ENCODE results near the gene GABBR2.
"Not testable (repeated sequence)": the region's sequence is repeated elsewhere in the genome, so short reads cannot be mapped to it uniquely, and the experiment has no call there.

GABBR2 gene

DNA sequence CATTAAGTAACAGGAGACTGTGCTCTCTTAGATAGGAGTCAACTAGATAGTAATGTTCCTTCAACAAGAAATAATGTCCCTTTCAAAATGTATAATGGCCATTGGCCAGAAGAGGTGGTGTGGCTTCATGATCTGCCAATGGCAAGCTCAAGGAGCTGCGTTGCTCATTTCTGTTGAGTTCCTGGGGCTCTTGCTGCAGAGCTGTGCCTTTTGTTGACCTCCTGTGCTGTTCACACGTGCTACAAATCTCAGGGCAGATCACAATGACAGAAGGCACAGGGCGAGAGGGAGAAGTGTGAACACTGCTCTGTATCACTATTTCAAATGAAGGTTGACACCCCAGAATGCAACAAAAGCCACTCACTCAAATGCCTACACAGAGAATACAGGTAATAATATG, 437.3 kb downstream of the GABBR2 start:
- no peak for DNase-seq (ENCODE audit: low read depth in 1 of 2, low spot score in 1 of 2)

- not testable (repeated sequence) for DNase-seq (ENCODE audit: low read depth in 1 of 2, low spot score in 1 of 2)
These were observed 438.5 kb downstream of the GABBR2 start for GRCh38 chr9:98270284-98270683.

DNA sequence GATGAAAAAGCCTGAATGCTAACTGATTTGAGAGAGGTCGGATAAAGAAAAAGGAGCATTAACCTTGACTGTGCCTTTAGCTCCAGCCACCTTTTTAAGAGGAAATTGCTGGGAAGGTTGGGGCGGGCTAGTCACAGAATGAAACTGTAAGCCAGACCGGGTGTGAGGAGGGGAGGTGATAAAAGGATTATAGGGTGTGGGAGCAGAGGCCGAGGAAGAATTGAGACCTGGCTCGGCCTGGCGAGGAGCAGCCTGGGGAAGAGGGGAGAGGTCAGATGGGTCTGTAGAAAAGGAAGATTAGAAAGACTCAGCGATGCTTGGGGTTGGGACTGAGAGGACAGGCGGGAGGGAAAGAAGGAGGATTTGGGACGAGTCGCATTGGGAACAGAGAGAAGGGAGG, 439.1 kb downstream of the GABBR2 start:
- DNase-seq (ENCODE audit: low read depth in 1 of 2, low spot score in 1 of 2) = not testable (repeated sequence)

- not testable (repeated sequence) for DNase-seq (ENCODE audit: low read depth in 1 of 2, low spot score in 1 of 2)
These were observed 441.2 kb downstream of the GABBR2 start for GRCh38 chr9:98267556-98267955.

GRCh38 chr9:98264516-98264915, 444.2 kb downstream of the GABBR2 start:
- no peak for DNase-seq (ENCODE audit: low read depth in 1 of 2, low spot score in 1 of 2)

DNA sequence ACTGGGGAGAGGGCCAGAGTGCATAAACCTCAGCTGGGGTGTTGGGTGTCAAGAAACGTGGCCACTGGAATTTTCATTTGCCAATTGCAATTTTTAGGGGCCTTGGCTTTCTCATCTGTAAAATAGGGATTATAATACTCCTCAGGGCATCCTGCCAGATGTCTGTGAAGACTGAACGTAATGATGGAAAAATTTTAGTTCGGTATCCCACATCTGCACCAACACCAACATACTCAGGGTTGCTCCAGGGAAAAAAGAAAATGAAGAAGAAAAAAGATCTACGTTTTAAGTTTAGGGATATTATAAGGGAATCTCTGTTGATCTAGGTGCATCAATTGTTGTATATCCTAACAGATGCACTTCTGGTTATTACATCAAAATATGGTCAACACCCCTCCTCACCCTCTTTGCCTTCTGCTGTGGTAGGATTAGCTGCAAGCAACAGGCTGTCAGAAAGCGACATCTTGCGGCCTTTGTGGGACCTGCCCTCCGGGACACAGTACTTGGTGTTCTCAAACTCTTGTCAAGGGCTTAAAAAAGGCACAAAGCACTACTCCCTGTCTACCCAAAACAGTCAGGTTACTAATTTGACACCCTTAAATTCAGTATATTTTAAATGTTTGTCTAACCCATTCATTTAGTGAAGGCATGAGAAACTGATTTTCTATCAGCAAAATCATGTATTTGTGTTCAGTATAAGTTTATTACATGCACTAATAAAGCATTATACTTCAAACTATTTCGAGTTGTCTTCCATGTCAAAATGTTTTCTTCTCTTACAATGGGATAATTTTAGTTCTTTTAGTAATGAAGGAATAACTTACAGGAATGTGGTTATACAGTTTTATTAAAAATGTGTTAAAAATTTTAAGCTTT, 445.0 kb downstream of the GABBR2 start:
- peak; percentile 51 to 79 for DNase-seq (ENCODE audit: low read depth in 1 of 2, low spot score in 1 of 2)

DNA sequence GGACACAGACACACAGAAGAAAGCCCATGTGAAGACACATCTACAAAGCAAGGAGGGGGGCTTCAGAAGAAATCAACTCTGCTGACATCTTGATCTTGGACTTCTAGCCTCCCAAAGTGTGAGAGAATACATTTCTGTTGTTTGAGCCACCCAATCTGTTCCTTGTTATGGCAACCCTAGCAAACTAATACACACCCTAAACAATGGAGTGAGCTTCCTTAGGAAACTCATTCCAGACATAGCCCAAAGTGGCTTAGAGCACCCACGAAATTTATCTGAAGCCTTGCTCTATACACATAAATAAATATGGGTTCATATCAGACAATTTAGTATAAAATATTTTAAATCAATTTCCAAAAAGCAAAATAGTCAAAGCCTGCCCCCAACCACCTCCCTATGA, 445.7 kb downstream of the GABBR2 start:
- no peak for DNase-seq (ENCODE audit: low read depth in 1 of 2, low spot score in 1 of 2)

DNA sequence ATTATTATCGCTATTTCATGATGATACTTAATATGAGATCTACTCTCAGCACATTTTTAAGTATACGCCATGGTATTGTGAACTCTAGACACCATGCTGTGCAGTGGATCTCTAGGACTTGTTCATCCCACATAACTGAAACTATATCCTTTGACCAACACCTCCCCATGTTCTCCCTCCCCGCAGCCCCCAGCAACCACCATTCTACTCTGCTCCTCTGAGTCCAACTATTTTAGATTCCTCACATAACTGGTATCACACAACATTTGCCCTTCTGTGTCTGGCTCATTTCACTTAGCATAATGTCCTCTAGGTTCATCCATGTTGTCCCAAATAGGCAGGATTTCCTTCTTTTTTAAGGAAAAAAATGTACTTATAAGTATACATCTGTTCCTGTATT, 446.7 kb downstream of the GABBR2 start:
- DNase-seq (ENCODE audit: low read depth in 1 of 2, low spot score in 1 of 2) = no peak

- DNase-seq (ENCODE audit: low read depth in 1 of 2, low spot score in 1 of 2) = no peak
These were observed 448.1 kb downstream of the GABBR2 start for GRCh38 chr9:98260635-98261034.

DNA sequence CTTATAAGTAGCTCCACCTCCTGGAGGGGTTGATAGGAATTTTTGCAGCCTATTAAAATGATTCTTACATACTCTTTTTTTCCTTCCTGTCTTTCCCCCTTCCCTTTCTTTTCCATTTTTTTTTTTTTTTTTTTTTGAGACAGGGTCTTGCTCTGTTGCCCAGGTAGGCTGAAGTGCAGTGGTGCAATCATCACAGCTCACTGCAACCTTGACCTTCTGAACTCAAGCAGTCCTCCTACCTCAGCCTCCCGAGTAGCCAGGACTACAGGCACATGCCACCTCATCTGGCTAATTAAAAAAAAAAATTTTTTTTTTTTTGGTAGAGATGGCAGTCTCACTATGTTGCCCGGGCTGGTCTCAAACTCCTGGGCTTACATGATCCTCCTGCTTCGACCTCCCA, 448.9 kb downstream of the GABBR2 start:
- no peak for DNase-seq (ENCODE audit: low read depth in 1 of 2, low spot score in 1 of 2)

GRCh38 chr9:98256756-98257155, 452.0 kb downstream of the GABBR2 start:
- DNase-seq (ENCODE audit: low read depth in 1 of 2, low spot score in 1 of 2) = peak in 1 of 2 donors; percentile 22

GRCh38 chr9:98255578-98256296, 453.0 kb downstream of the GABBR2 start, which contains the start of gene TBC1D2:
TSS of gene TBC1D2 (minus strand) at chr9:98255649. CDS start at chr9:98255541, 108 bp downstream.
- peak; percentile 96 to 97 for DNase-seq (ENCODE audit: low read depth in 1 of 2, low spot score in 1 of 2)

GRCh38 chr9:98255061-98255577, 453.6 kb downstream of the GABBR2 start:
- DNase-seq (ENCODE audit: low read depth in 1 of 2, low spot score in 1 of 2) = peak in 1 of 2 donors; percentile 9

GRCh38 chr9:98254228-98255060, 454.3 kb downstream of the GABBR2 start:
- DNase-seq (ENCODE audit: low read depth in 1 of 2, low spot score in 1 of 2) = no peak

GRCh38 chr9:98253565-98253964, 455.2 kb downstream of the GABBR2 start:
- no peak for DNase-seq (ENCODE audit: low read depth in 1 of 2, low spot score in 1 of 2)

DNA sequence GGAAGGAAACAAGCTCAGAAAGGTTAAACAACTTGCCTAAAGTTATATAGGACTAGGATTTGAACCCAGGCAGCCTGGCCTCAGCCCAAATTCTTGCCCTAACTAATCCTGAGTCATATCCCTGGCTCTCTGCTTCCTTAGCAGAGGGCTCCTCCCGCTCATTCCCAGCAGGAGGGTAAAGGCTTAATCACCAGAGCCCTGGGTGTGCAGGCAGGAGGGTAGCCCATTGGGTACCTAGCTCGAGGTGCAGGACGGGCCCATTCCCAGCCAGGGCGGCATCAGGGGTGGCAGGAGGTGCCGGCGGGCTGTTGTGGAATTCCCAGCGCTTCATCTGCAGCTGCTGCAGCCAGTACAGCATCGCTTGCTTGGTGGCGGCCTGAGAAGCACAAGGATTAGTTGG, 457.2 kb downstream of the GABBR2 start:
- DNase-seq (ENCODE audit: low read depth in 1 of 2, low spot score in 1 of 2) = no peak

DNA sequence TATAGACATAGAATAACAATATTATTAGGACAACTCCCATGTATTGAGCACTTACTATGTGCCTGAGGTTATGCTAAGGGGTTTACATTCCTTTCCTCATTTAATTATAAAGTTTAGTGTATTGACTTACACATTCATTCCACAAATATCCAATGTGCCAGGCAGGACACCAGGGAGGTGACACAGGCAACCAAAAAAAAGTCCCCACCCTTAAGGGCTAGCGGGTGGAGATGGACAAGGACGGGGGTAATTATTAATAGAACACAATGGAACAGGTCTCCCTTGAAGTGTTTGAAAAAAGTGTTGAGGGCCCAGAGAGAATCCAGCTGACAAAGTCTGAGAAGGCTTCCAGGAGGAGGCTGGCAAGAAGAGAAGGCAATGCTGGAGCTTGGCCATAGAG, 459.0 kb downstream of the GABBR2 start:
- DNase-seq (ENCODE audit: low read depth in 1 of 2, low spot score in 1 of 2) = no peak

- no peak for DNase-seq (ENCODE audit: low read depth in 1 of 2, low spot score in 1 of 2)
These were observed 459.8 kb downstream of the GABBR2 start for GRCh38 chr9:98248737-98249474.

GRCh38 chr9:98247831-98248657, 460.7 kb downstream of the GABBR2 start:
- DNase-seq (ENCODE audit: low read depth in 1 of 2, low spot score in 1 of 2) = no peak

DNA sequence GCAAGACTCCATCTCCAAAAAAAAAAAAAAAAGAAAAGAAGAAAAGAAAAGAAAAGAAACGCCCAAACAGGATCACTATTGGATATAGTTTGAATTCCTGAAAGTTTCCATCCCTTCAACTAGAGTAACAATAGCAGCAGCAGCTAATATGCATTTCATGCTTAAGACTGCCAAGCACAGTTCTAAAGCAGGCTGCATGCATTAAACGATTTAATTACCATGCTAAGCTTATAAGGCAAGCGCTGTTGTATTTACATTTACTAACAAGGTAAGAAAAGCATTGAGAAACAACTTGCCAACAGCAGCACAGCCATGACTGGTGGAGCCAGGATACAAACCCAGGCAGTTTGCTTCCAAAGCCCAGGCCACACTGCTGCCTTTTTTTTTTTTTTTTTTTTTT, 466.3 kb downstream of the GABBR2 start:
- no peak for DNase-seq (ENCODE audit: low read depth in 1 of 2, low spot score in 1 of 2)

All from activated CD4-positive, alpha-beta T cell treated with anti-CD3 and anti-CD28 coated beads, Interleukin-2, amount 50 U/mL, for 24 hours (primary cell).